IMR-90 (cell line): ENCODE data around the gene PKIG. TPM values are rescaled to one million over a fixed set of nuclear protein-coding genes. Genes with fewer than 3 reads are reported as not detected.

Experiments
- ATAC-seq: fragments of 200-7000 bp; cut with Tn5 transposase; 2 replicates; pipeline ENCODE4 v1.9.1; 2020; ENCODE audit warnings: low read depth, mild to moderate bottlenecking, moderate library complexity
- BruUV-seq: library from RNA; stranded (reverse); fragments of 400-500 nt; replicated peaks from 2 replicates; lab custom pipeline; 2021; lab: Mats Ljungman, UMichigan
- CTCF ChIA-PET: fragments of 300-600 bp; formaldehyde crosslinking; extraction: SDS; loops from one replicate; lab custom pipeline; 2021; ENCODE audit warnings: antibody characterized with exemption; lab: Yijun Ruan, JAX
- POLR2A ChIA-PET: fragments of 300-600 bp; sonication (Branson Sonifier 250); formaldehyde crosslinking; loops from one replicate; lab custom pipeline; 2022; ENCODE audit warnings: antibody characterized with exemption; ENCODE audit not compliant: unreplicated experiment; lab: Charles Lee
- DNase-seq: peaks from one replicate; pipeline ENCODE4 v3.0.0; 2013
- H2AFZ ChIP-seq: replicated peaks from 2 replicates; pipeline ENCODE3; 2013; ENCODE audit warnings: low read length, mild to moderate bottlenecking; ENCODE audit not compliant: poor library complexity
- H2AK5ac ChIP-seq: 2 replicates; pipeline ENCODE4 v1.6.1; 2013; ENCODE audit warnings: low read depth, low read length, inconsistent platforms
- H2AK9ac ChIP-seq: replicated peaks from 2 replicates; pipeline ENCODE3; 2013; ENCODE audit warnings: mild to moderate bottlenecking, low read depth, low read length, moderate library complexity; ENCODE audit not compliant: poor library complexity
- H2BK120ac ChIP-seq: 2 replicates; pipeline ENCODE4 v1.6.1; 2013; ENCODE audit warnings: low read depth, low read length, inconsistent platforms
- H2BK15ac ChIP-seq: 3 replicates; pipeline ENCODE4 v1.6.1; 2013; ENCODE audit warnings: low read depth, low read length, inconsistent platforms
- H2BK20ac ChIP-seq: 2 replicates; pipeline ENCODE4 v1.6.1; 2013; ENCODE audit warnings: low read depth, mild to moderate bottlenecking, inconsistent platforms, low read length, moderate library complexity
- H2BK5ac ChIP-seq: 2 replicates; pipeline ENCODE4 v1.6.1; 2013; ENCODE audit warnings: mild to moderate bottlenecking, low read depth, low read length, inconsistent platforms; ENCODE audit not compliant: poor library complexity, severe bottlenecking
- H3K14ac ChIP-seq: replicated peaks from 2 replicates; pipeline ENCODE4 v1.6.1; 2013; ENCODE audit warnings: low read depth, low read length, inconsistent platforms
- H3K18ac ChIP-seq: 2 replicates; pipeline ENCODE4 v1.6.1; 2013; ENCODE audit warnings: low read depth, low read length, control low read depth
- H3K23ac ChIP-seq: 2 replicates; pipeline ENCODE4 v1.6.1; 2013; ENCODE audit warnings: low read depth, low read length, inconsistent platforms
- H3K27ac ChIP-seq: 2 replicates; pipeline ENCODE4 v1.5.1; 2013; ENCODE audit warnings: mild to moderate bottlenecking, control low read depth, low read length; ENCODE audit not compliant: insufficient read depth
- H3K27me3 ChIP-seq: 2 replicates; pipeline ENCODE4 v1.6.1; 2013; ENCODE audit warnings: low read length; ENCODE audit not compliant: control insufficient read depth, insufficient read depth
- H3K36me3 ChIP-seq: 2 replicates; pipeline ENCODE4 v1.6.1; 2013; ENCODE audit warnings: low read length, mixed read lengths; ENCODE audit not compliant: control insufficient read depth, insufficient read depth
- H3K4ac ChIP-seq: 2 replicates; pipeline ENCODE4 v1.6.1; 2013; ENCODE audit warnings: low read depth, low read length, inconsistent platforms
- H3K4me1 ChIP-seq: 2 replicates; pipeline ENCODE4 v1.6.1; 2013; ENCODE audit warnings: low read length, mixed read lengths; ENCODE audit not compliant: control insufficient read depth, insufficient read depth
- H3K4me2 ChIP-seq: 2 replicates; pipeline ENCODE4 v1.6.1; 2013; ENCODE audit warnings: low read depth, mild to moderate bottlenecking, control low read depth, low read length, moderate library complexity
- H3K4me3 ChIP-seq: 2 replicates; pipeline ENCODE4 v1.5.1; 2013; ENCODE audit warnings: low read depth, mild to moderate bottlenecking, control low read depth, low read length, moderate library complexity; ENCODE audit not compliant: insufficient read depth
- H3K56ac ChIP-seq: 2 replicates; pipeline ENCODE4 v1.6.1; 2013; ENCODE audit warnings: low read length, inconsistent platforms; ENCODE audit not compliant: insufficient read depth; ENCODE audit errors: extremely low read depth
- H3K79me1 ChIP-seq, 2 experiments: 2 replicates each; pipeline ENCODE4 v1.6.1; 2013; ENCODE audit warnings: low read length in 2 of 2, inconsistent platforms in 1 of 2, low read depth in 1 of 2
- H3K9ac ChIP-seq: 2 replicates; pipeline ENCODE4 v1.6.1; 2013; ENCODE audit warnings: low read depth, low read length, control low read depth
- H3K9me1 ChIP-seq: 2 replicates; pipeline ENCODE4 v1.6.1; 2013; ENCODE audit warnings: low read length, inconsistent platforms; ENCODE audit not compliant: insufficient read depth
- H3K9me3 ChIP-seq: 2 replicates; pipeline ENCODE4 v1.6.1; 2013; ENCODE audit warnings: low read length; ENCODE audit not compliant: control insufficient read depth, insufficient read depth
- H4K20me1 ChIP-seq: 2 replicates; pipeline ENCODE4 v1.6.1; 2013; ENCODE audit warnings: low read length, inconsistent platforms; ENCODE audit not compliant: insufficient read depth
- H4K5ac ChIP-seq: 2 replicates; pipeline ENCODE4 v1.6.1; 2013; ENCODE audit warnings: mild to moderate bottlenecking, low read depth, low read length, control low read depth
- H4K8ac ChIP-seq, 2 experiments: 2 replicates each; pipeline ENCODE4 v1.6.1; 2013; ENCODE audit warnings: low read depth in 2 of 2, low read length in 2 of 2, control low read depth in 1 of 2, inconsistent platforms in 1 of 2
- H4K91ac ChIP-seq: 2 replicates; pipeline ENCODE4 v1.6.1; 2013; ENCODE audit warnings: low read depth, low read length, inconsistent platforms; ENCODE audit not compliant: insufficient read depth
- BHLHE40 ChIP-seq: fragments of 150-350 bp; IDR thresholded peaks from 2 replicates; pipeline ENCODE4 v1.6.1; 2016; ENCODE audit warnings: mild to moderate bottlenecking, low read depth, low read length
- CEBPB ChIP-seq: IDR thresholded peaks from 2 replicates; pipeline ENCODE4 v1.6.1; 2012; ENCODE audit warnings: low read depth, low read length, improper control_type of control experiment
- CHD1 ChIP-seq: IDR thresholded peaks from 2 replicates; pipeline ENCODE4 v1.6.1; 2012; ENCODE audit warnings: low read depth, low read length, improper control_type of control experiment
- FOS ChIP-seq: fragments of 150-350 bp; IDR thresholded peaks from 2 replicates; pipeline ENCODE4 v1.6.1; 2016; ENCODE audit warnings: low read depth, low read length
- MAFK ChIP-seq: IDR thresholded peaks from 2 replicates; pipeline ENCODE4 v1.6.1; 2012; ENCODE audit warnings: low read depth, low read length, improper control_type of control experiment
- MAZ ChIP-seq: IDR thresholded peaks from 2 replicates; pipeline ENCODE4 v1.6.1; 2012; ENCODE audit warnings: low read depth, mild to moderate bottlenecking, low read length, improper control_type of control experiment, moderate library complexity, borderline replicate concordance
- MXI1 ChIP-seq: IDR thresholded peaks from 2 replicates; pipeline ENCODE4 v1.6.1; 2012; ENCODE audit warnings: low read depth, mild to moderate bottlenecking, low read length, moderate library complexity, borderline replicate concordance
- NFE2L2 ChIP-seq: fragments of 150-350 bp; IDR thresholded peaks from 2 replicates; pipeline ENCODE4 v1.6.1; 2016; ENCODE audit warnings: low read depth, mild to moderate bottlenecking, low read length
- POLR2A ChIP-seq: IDR thresholded peaks from 2 replicates; pipeline ENCODE4 v1.6.1; 2012; ENCODE audit warnings: mild to moderate bottlenecking, low read depth, low read length
- RAD21 ChIP-seq: IDR thresholded peaks from 2 replicates; pipeline ENCODE4 v1.6.1; 2012; ENCODE audit warnings: low read length, improper control_type of control experiment
- RCOR1 ChIP-seq: IDR thresholded peaks from 2 replicates; pipeline ENCODE4 v1.6.1; 2012; ENCODE audit warnings: mild to moderate bottlenecking, low read length, improper control_type of control experiment; ENCODE audit not compliant: insufficient replicate concordance
- RFX5 ChIP-seq: IDR thresholded peaks from 2 replicates; pipeline ENCODE4 v1.8.0; 2012; ENCODE audit warnings: low read depth, mild to moderate bottlenecking, low read length, moderate library complexity
- SMC3 ChIP-seq: fragments of 150-350 bp; IDR thresholded peaks from 2 replicates; pipeline ENCODE4 v1.6.1; 2016; ENCODE audit warnings: low read depth, mild to moderate bottlenecking, antibody characterized with exemption, low read length, moderate library complexity
- WGBS, 2 experiments: methylation state at CpG; one replicate each; pipeline versions ENCODE4 v1.1.5 to v1.1.7; 2013; ENCODE audit warnings: missing lambda C conversion rate in 2 of 2; ENCODE audit not compliant: insufficient read length in 1 of 2; ENCODE audit errors: extremely low coverage in 2 of 2; 5-methylcytosine and 5-hydroxymethylcytosine counted together
- dilution Hi-C: fragments of 300-500 bp; cut with HindIII; formaldehyde crosslinking; loops from one replicate; pipeline ENCODE4 v1.14.3; 2018; ENCODE audit warnings: low sequenced_read_pairs; ENCODE audit not compliant: unreplicated experiment
- in situ Hi-C: fragments of 300-500 bp; cut with MboI; formaldehyde crosslinking; loops from 3 replicates; pipeline ENCODE4 v1.14.3; 2019; ENCODE audit warnings: low sequenced_read_pairs, inconsistent platforms, mixed read lengths
- intact Hi-C: fragments of 100-400 bp; cut with micrococcal nuclease; formaldehyde crosslinking; loops from 2 replicates; pipeline ENCODE4 v1.10.0; 2022
- polyA plus RNA-seq, 3 experiments: library from polyadenylated mRNA; depleted of rRNA; stranded (reverse); fragments of >200 nt; gene quantifications; 2 replicates each; pipeline ENCODE4 v1.2.3, GENCODE V29; 2012; ENCODE audit warnings: low replicate concordance in 1 of 3
- total RNA-seq: library from RNA; depleted of rRNA; stranded (reverse); fragments of >200 nt; gene quantifications from 2 replicates; pipeline ENCODE4 v1.2.3, GENCODE V29; 2012
- TF ChIP-seq, protein P1 (sequence below): fragments of 150-350 bp; IDR thresholded peaks from 2 replicates; pipeline ENCODE4 v1.6.1; 2016; ENCODE audit warnings: low read depth, mild to moderate bottlenecking, low read length, moderate library complexity, borderline replicate concordance
- TF ChIP-seq, protein P2 (sequence below): fragments of 150-350 bp; IDR thresholded peaks from 2 replicates; pipeline ENCODE4 v1.6.1; 2017; ENCODE audit warnings: mild to moderate bottlenecking, antibody characterized with exemption, low read length, low read depth

Gene PKIG
- total and polyA plus RNA-seq, 2 of the 4 experiments (the other 2 are of a cell fraction) = 78.3 to 89.6 TPM

DNA sequence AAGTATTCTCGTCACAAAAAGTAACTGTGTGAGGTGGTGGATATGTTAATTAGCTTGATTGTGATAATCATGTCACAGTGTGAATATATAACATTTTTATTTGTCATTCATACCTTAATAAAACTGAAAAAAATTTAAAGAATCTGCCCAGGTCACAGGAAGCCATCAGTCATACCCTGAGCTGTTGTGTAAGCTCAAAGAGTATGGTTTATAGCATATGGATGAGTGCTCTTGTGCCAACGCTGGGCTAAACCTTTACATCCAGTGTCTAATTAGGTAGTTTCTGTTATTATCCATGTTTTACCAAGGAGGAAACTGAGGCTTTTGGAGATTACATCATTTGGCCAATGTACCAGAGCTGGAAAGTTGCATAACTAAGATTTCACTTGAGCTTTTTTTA lies 11.4 kb downstream of the PKIG start:
- Histone ChIP-seq H4K91ac (no peak overlapping the region), H4K5ac (no peak overlapping the region), H3K56ac (no peak overlapping the region), H3K14ac (no peak overlapping the region), H2BK15ac (no peak overlapping the region), H3K9me1 (peaks cover 24% of the 10 kb centered on the region; the same call in 1 of the 2 replicates), H3K18ac (no peak overlapping the region), H3K4me2 (no peak overlapping the region; the same call in 1 of the 2 replicates), H4K20me1 (no peaks in the 10 kb centered on the region), H2AK5ac (no peak overlapping the region), H3K27ac (no peak overlapping the region), H2BK20ac (no peak overlapping the region), H3K9ac (no peak overlapping the region), H3K23ac (no peak overlapping the region), H3K27me3 (no peaks in the 10 kb centered on the region), H3K4ac (no peak overlapping the region), H3K4me1 (peaks cover 20% of the 10 kb centered on the region), H3K4me3 (no peak overlapping the region), H4K8ac (no peak overlapping the region), H3K36me3 (peaks cover 20% of the 10 kb centered on the region), H2BK5ac (no peak overlapping the region), H2AFZ (no peak overlapping the region), H2BK120ac (no peak overlapping the region), H3K9me3 (no peaks in the 10 kb centered on the region), H2AK9ac (no peak overlapping the region), H3K79me1 (peaks cover 10 to 60% of the 10 kb centered on the region in 2 experiments; a peak in 3 of 4 replicates)
- dilution Hi-C loops = no loop called here
- intact Hi-C loops = no loop called here
- CTCF ChIA-PET = interaction anchor here (0.7 to 1.2 kb wide), 3 partner anchors 10 to 102 kb away, joined by 3 to 4 read pairs (median 3); no protein-coding TSS in a partner anchor
- no peak for DNase-seq
- WGBS, 2 experiments = no CpG with 5 or more reads among the region's 2 CpGs
- TF ChIP-seq, protein P1, sequence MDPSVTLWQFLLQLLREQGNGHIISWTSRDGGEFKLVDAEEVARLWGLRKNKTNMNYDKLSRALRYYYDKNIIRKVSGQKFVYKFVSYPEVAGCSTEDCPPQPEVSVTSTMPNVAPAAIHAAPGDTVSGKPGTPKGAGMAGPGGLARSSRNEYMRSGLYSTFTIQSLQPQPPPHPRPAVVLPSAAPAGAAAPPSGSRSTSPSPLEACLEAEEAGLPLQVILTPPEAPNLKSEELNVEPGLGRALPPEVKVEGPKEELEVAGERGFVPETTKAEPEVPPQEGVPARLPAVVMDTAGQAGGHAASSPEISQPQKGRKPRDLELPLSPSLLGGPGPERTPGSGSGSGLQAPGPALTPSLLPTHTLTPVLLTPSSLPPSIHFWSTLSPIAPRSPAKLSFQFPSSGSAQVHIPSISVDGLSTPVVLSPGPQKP = no peak
- TF ChIP-seq MAZ (no peak), RCOR1 (no peak), RAD21 (no peak), BHLHE40 (no peak), POLR2A (no peak), RFX5 (no peak), MAFK (no peak), CHD1 (no peak), FOS (no peak), MXI1 (no peak), CEBPB (no peak), SMC3 (no peak), NFE2L2 (no peak)
- TF ChIP-seq, protein P2, sequence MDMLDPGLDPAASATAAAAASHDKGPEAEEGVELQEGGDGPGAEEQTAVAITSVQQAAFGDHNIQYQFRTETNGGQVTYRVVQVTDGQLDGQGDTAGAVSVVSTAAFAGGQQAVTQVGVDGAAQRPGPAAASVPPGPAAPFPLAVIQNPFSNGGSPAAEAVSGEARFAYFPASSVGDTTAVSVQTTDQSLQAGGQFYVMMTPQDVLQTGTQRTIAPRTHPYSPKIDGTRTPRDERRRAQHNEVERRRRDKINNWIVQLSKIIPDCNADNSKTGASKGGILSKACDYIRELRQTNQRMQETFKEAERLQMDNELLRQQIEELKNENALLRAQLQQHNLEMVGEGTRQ = no peak
- in situ Hi-C loops = no loop called here
- no peak for ATAC-seq
- BruUV-seq = TSS peak; percentile 24
- POLR2A ChIA-PET = no interaction called here
